T-helper 2 cell treated with Interferon-gamma antibody and Interleukin-4, amounts not matched to agents 5 μg/mL and 100 μg/mL, for 36 hours (primary cell): Measurements from ENCODE around the gene ITLN1.
"Not testable (repeated sequence)": the region's sequence is repeated elsewhere in the genome, so short reads cannot be mapped to it uniquely, and the experiment has no call there.

Source experiments
- DNase-seq: peaks from one replicate; pipeline ENCODE4 v3.0.0; 2021; ENCODE audit warnings: low spot score
- H3K27ac Mint-ChIP-seq: one replicate; pipeline ENCODE4 v1.8.0; 2021; ENCODE audit warnings: mild to moderate bottlenecking, mixed read lengths
- H3K27me3 Mint-ChIP-seq: one replicate; pipeline ENCODE4 v1.8.0; 2021; ENCODE audit warnings: low read depth, mixed read lengths
- H3K36me3 Mint-ChIP-seq: one replicate; pipeline ENCODE4 v1.8.0; 2021; ENCODE audit warnings: low read depth, mixed read lengths
- H3K4me1 Mint-ChIP-seq: one replicate; pipeline ENCODE4 v1.8.0; 2021; ENCODE audit warnings: low read depth, mixed read lengths
- H3K4me3 Mint-ChIP-seq: one replicate; pipeline ENCODE4 v1.8.0; 2022; ENCODE audit warnings: mild to moderate bottlenecking, moderate library complexity, mixed read lengths
- H3K9me3 Mint-ChIP-seq: one replicate; pipeline ENCODE4 v1.8.0; 2021; ENCODE audit warnings: mixed read lengths

The ITLN1 gene

DNA sequence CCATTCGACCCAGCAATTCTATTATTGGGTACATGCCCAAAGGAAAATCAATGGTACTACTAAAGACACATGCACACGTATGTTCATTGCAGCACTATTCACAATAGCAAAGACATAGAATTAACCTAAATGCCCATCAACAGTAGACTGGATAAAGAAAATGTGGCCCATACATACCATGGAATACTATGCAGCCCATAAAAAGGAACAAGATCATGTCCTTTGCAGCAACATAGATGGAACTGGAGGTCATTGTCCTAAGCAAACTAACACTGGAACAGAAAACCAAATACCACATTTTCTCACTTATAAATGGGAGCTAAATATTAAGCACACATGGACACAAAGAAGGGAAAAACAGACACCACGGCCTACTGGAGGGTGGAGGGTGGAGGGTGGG lies 15.7 kb upstream of the ITLN1 start:
- H3K4me3 Mint-ChIP-seq, DNase-seq, H3K27ac Mint-ChIP-seq, H3K4me1 Mint-ChIP-seq, H3K9me3 Mint-ChIP-seq, H3K36me3 Mint-ChIP-seq: not testable (repeated sequence)
- peaks cover 52% of the 10 kb centered on the region for H3K27me3 Mint-ChIP-seq

DNA sequence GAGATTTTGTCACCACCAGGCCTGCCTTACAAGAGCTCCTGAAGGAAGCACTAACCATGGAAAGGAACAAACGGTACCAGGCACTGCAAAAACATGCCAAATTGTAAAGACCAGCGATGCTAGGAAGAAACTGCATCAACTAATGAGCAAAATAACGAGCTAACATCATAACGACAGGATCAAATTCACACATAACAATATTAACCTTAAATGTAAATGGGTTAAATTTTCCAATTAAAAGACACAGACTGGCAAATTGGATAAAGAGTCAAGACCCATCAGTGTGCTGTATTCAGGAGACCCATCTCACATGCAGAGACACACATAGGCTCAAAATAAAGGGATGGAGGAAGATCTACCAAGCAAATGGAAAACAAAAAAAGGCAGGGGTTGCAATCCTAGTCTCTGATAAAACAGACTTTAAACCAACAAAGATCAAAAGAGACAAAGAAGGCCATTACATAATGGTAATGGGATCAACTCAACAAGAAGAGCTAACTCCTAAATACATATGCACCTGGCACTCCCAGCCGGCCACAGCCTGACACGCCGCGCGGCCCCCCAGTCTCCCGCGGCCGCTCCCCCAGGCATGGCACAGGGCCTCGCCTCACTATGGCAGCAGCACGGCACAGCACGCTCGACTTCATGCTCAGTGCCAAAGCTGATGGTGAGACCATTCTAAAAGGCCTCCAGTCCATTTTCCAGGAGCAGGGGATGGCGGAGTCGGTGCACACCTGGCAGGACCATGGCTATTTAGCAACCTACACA lies 9.6 kb upstream of the ITLN1 start:
- DNase-seq, H3K36me3 Mint-ChIP-seq, H3K4me3 Mint-ChIP-seq, H3K27ac Mint-ChIP-seq, H3K4me1 Mint-ChIP-seq: not testable (repeated sequence)
- Mint-ChIP-seq H3K27me3 (peaks cover 72% of the 10 kb centered on the region), H3K9me3 (peaks cover 13% of the 10 kb centered on the region)

DNA sequence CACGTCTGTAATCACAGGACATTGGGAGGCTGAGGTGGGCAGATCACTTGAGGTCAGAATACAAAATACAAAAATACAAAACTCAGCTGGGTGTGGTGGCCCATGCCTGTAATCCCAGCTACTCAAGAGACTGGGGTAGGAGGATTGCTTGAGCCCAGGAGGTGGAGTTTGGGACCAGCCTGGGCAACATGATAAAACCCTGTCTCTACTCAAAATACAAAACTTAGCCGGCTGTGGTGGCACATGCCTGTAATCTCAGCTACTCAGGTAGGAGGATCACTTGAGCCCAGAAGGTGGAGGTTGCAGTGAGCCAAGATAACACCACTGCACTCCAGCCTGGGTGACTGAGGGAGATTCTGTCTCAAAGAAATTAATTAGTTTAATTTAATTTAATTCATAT lies 6.5 kb upstream of the ITLN1 start:
- H3K27ac Mint-ChIP-seq = no peak overlapping the region
- no peaks in the 10 kb centered on the region for H3K4me1 Mint-ChIP-seq
- no peaks in the 10 kb centered on the region for H3K36me3 Mint-ChIP-seq
- no peak for DNase-seq
- peaks cover 55% of the 10 kb centered on the region for H3K27me3 Mint-ChIP-seq
- peaks cover 13% of the 10 kb centered on the region for H3K9me3 Mint-ChIP-seq
- H3K4me3 Mint-ChIP-seq = no peak overlapping the region

DNA sequence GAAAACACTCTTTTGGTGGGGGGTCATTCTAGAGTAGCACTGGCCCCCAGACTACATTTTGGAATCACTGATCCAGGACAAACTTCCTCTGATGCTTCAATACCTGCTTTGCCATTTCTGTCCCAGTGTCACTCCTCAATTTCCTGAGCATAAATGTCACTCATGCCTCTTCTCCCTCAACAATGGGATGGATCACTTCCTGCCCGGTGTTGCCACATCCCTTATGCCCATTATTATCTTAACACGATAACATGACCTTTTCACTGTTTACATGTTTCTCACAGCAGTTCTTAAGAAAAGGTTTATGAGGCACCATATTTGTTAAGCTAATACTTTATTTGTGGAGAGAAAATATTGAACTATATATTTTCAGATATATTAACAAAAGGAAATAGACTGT lies 3.9 kb upstream of the ITLN1 start:
- no peak overlapping the region for H3K27ac Mint-ChIP-seq
- H3K4me3 Mint-ChIP-seq = no peak overlapping the region
- H3K36me3 Mint-ChIP-seq = no peaks in the 10 kb centered on the region
- peaks cover 36% of the 10 kb centered on the region for H3K27me3 Mint-ChIP-seq
- peaks cover 6% of the 10 kb centered on the region for H3K4me1 Mint-ChIP-seq
- H3K9me3 Mint-ChIP-seq = peaks cover 4% of the 10 kb centered on the region
- DNase-seq = no peak

DNA sequence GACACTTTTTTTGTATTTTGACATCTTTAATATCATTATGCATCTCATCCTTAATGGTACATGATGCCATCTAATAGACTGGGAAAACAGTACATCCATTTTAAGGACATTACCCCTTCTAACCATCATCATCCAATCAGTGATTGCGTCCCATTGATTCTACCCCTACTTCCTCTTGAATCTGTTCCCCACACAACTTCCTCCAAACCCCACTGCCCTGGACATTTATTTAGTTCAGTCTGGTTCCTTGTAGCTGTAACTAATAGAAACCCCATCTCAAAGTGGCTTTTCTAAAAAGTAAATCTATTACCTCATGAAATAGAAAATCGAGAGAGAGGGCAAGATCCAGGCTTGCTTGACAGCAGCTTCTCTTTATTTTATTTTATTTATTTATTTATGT lies 2.1 kb upstream of the ITLN1 start:
- H3K36me3 Mint-ChIP-seq = no peaks in the 10 kb centered on the region
- DNase-seq = no peak
- H3K27ac Mint-ChIP-seq = no peak overlapping the region

DNA sequence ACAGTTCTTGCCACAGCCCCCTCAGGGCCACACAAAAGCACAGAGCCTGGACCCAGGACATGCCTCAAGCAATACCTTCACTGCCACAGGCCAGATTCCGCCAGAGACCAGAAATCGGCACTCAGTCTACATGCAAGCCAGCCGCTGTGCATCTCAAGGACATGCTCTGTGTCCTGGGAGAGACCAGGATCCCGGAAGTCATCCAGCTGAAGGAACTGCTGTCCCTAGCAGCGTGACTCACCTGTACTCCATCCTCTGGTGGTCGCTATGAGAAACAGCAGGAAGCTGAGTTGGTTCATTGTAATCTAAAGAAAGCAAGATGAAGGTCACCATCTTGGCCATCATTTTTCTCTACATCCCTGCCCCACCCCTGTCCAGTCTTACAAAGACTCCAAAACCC lies 401 bp downstream of the ITLN1 start:
- peak; percentile 12 for DNase-seq
- H3K4me1 Mint-ChIP-seq = peaks cover 8% of the 10 kb centered on the region
- H3K9me3 Mint-ChIP-seq = no peaks in the 10 kb centered on the region
- peaks cover 10% of the 10 kb centered on the region for H3K27me3 Mint-ChIP-seq
- H3K36me3 Mint-ChIP-seq = no peaks in the 10 kb centered on the region
- H3K4me3 Mint-ChIP-seq = no peak overlapping the region
- H3K27ac Mint-ChIP-seq = no peak overlapping the region

More for the DNA sequence above, 2.1 kb upstream of the ITLN1 start:
- H3K4me3 Mint-ChIP-seq = no peak overlapping the region
- H3K9me3 Mint-ChIP-seq = no peaks in the 10 kb centered on the region
- peaks cover 26% of the 10 kb centered on the region for H3K27me3 Mint-ChIP-seq
- peaks cover 8% of the 10 kb centered on the region for H3K4me1 Mint-ChIP-seq

DNA sequence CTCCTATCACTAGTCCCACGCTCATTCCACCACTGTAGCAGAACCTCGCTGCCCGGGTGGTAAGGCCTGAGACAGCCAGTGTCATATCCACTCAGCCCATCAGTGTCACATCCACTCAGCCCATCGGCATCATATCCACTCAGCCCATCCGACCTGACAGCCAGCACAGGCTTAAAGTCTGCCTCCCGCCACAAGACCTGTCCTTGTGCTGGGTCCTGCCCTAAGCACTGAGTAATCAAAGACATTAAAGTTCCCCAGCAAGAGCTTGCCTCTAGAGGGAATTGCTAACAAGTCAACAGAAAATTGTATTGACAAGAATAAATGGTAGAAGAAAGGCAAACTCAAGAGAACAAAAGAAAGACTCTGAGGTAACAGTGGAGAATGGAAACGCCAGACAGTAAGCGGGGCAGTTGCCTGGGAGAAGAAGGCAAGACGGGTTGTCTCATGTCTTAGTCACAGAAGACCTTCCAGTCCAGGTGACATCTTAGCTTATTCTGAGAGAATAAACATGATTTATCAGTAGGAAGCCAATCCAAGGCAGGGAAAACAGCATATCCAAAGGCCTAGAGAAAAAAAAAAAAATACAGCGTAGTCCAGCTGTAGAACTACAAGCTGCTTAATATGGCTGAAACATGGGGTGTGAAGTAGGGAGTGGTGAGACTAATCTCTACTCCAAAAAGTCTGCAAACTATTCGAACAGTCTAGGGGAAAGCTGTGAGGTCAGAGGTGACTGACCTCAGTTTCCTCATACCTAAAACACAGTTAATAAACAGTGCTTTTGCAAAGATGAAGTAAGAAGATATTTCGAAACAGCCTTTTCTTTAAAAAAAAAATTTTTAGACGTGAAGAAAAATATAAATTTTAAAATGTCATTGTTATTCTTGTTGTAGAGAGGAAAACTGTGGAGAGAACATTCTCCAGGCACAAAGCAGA lies 1.1 kb downstream of the ITLN1 start:
- Mint-ChIP-seq H3K9me3 (no peaks in the 10 kb centered on the region), H3K4me3 (no peak overlapping the region), H3K27ac (no peak overlapping the region), H3K4me1 (peaks cover 8% of the 10 kb centered on the region), H3K27me3 (peaks cover 7% of the 10 kb centered on the region), H3K36me3 (no peaks in the 10 kb centered on the region)
- DNase-seq = no peak

DNA sequence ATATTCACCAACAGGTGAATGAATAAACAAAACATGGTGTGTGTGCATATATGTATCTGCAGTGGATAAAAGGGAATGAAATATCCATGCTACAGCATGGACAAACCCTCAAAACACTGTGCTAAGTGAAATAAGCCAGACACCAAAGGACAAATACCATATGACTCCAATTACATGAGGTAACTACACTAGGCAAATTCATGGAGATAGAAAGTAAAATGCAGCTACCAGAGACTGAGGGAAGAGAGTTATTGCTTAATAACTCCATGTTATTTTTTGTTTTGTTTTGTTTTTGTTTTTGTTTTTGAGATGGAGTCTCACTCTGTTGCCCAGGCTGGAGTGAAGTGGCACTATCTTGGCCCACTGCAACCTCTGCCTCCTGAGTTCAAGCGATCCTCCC lies 2.4 kb downstream of the ITLN1 start:
- Mint-ChIP-seq H3K4me3 (no peak overlapping the region), H3K27me3 (peaks cover 5% of the 10 kb centered on the region), H3K36me3 (no peaks in the 10 kb centered on the region), H3K9me3 (no peaks in the 10 kb centered on the region), H3K27ac (no peak overlapping the region), H3K4me1 (peaks cover 8% of the 10 kb centered on the region)
- no peak for DNase-seq

DNA sequence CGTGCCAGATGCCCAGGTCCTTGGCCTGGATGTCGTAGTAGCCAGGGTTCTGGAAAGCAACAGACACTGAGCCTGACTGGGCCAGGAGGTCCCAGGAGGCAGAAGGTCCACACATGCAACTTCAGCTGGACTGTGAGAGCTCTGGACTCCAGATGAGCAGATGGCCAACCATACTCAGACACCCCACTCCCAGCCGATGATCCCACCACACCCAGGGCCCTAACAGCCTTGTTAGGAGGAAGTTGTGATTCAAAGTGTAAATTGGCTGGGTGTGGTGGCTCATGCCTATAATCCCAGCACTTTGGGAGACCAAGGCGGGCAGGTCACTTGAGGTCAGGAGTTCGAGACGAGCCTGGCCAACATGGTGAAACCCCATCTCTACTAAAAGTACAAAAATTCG lies 3.7 kb downstream of the ITLN1 start:
- H3K36me3 Mint-ChIP-seq, DNase-seq: not testable (repeated sequence)

DNA sequence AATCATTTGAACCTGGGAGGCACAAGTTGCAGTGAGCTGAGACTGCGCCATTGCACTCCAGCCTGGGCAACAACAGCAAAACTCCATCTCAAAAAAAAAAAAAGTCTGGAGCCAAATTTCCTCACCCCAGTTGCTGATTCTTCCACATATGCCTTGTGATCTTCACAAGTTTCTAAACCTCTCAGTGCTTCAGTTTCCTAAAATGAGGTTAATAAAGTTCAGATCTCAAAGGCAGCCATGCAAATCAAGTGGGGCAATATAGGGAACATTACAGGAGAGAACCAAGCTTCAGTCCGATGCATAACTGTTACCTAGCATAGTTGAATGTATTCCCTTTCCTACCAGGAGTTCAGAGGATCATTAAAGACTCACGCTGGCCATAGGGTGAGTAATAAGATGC lies 4.8 kb downstream of the ITLN1 start:
- Mint-ChIP-seq H3K4me1 (peaks cover 16% of the 10 kb centered on the region), H3K27ac (no peak overlapping the region), H3K4me3 (no peak overlapping the region), H3K36me3 (no peaks in the 10 kb centered on the region), H3K9me3 (no peaks in the 10 kb centered on the region), H3K27me3 (no peaks in the 10 kb centered on the region)
- DNase-seq = no peak

More for the DNA sequence above, 3.7 kb downstream of the ITLN1 start:
- H3K4me3 Mint-ChIP-seq, H3K27me3 Mint-ChIP-seq, H3K9me3 Mint-ChIP-seq, H3K27ac Mint-ChIP-seq: not testable (repeated sequence)
- peaks cover 14% of the 10 kb centered on the region for H3K4me1 Mint-ChIP-seq

DNA sequence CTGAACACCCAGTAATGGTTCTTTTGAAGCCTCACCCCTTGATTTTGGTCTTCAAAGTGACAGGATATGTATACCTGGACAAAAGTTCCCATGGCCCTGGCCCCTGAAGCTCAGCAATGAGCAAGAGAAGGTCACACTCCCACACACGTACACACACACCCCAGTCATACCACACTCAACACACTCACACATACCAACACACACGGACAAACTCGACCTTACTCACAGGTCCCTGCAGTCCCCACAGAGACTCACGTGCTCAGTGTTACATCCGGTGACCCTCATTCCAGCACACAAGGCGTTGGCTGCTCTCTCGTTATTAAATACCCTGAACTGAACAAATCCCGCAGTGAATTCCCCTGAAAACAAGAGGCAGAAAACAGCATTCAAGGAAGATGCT lies 5.9 kb downstream of the ITLN1 start:
- Mint-ChIP-seq H3K36me3 (no peaks in the 10 kb centered on the region), H3K27me3 (peaks cover 4% of the 10 kb centered on the region), H3K9me3 (no peaks in the 10 kb centered on the region), H3K4me1 (peaks cover 12% of the 10 kb centered on the region), H3K27ac (no peak overlapping the region), H3K4me3 (no peak overlapping the region)
- DNase-seq = no peak

DNA sequence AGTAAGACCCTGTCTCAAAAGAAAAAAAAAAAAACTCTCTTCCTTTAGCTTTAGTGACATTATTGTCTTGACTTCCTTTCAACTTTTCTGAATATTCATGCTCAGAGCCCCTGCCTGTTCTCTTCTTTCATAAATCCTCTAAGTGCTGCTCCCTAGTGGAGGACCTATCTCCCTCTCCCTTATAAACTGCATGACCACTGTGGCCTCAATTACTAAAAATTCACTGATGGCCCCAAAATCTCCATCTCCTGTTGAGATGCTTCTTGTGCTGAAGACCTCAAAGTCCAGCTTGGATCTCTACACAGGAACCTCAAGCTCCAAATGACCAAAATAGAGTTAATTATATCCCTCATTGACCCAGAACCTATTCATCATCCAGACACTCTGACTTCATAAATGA lies 7.8 kb downstream of the ITLN1 start:
- no peak overlapping the region for H3K27ac Mint-ChIP-seq
- no peaks in the 10 kb centered on the region for H3K9me3 Mint-ChIP-seq
- H3K4me3 Mint-ChIP-seq = no peak overlapping the region
- no peak for DNase-seq
- peaks cover 4% of the 10 kb centered on the region for H3K27me3 Mint-ChIP-seq
- H3K4me1 Mint-ChIP-seq = peaks cover 10% of the 10 kb centered on the region
- H3K36me3 Mint-ChIP-seq = no peaks in the 10 kb centered on the region

DNA sequence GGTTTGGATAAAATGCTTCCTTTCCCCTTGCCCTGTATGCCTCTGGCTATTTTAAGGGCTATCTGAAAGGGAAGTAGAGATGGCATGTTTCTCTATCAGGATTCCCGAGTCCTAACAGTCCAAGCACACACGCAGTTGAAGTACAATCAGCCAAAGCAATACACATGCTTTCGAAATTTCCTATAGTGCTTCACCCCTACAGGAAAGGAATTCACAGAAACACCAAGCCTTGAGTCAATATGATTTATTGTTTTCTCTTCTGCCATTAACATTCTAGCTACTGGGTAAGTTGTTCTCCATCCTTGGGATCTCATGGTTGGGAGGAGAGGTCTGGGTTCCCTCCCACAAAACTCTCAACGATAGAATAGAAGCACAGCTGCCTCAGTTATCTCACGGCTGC lies 8.7 kb downstream of the ITLN1 start:
- Mint-ChIP-seq H3K4me3 (no peak overlapping the region), H3K4me1 (peaks cover 10% of the 10 kb centered on the region), H3K36me3 (no peaks in the 10 kb centered on the region), H3K9me3 (no peaks in the 10 kb centered on the region), H3K27me3 (peaks cover 6% of the 10 kb centered on the region), H3K27ac (no peak overlapping the region)
- no peak for DNase-seq

DNA sequence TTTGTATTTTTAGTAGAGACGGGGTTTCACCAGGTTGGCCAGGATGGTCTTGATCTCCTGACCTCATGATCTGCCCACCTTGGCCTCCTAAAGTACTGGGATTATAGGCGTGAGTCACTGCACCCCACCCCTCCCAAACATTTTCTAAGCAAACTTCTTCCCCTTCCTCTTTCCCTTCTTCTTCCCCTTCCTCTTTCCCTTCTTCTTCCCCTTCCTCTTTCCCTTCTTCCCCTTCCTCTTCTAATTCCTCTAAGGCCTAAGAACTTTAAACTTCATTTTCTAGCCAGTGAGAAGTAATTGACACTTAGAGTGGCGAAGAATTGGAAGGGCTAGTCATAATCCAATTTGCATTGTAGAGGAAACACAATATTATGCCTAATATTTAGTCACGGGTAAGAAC lies 9.4 kb downstream of the ITLN1 start:
- H3K27ac Mint-ChIP-seq, H3K9me3 Mint-ChIP-seq, H3K36me3 Mint-ChIP-seq, H3K4me3 Mint-ChIP-seq, H3K4me1 Mint-ChIP-seq, H3K27me3 Mint-ChIP-seq, DNase-seq: not testable (repeated sequence)
